MG63 (cell line): Measurements from ENCODE around the gene EGFR. TPM values are rescaled to one million over a fixed set of nuclear protein-coding genes. Genes with fewer than 3 reads are reported as not detected.
A peak's percentile ranks its signal among the peaks of the same experiment; 100 is the strongest.

Experiments
- DNase-seq: peaks from one replicate; pipeline ENCODE4 v3.0.0-alpha.2; 2020
- H3K27me3 ChIP-seq: fragments of 250-450 bp; sonication (Bioruptor Pico); 2 replicates; pipeline ENCODE4 v1.5.1; 2020; ENCODE audit warnings: mild to moderate bottlenecking, moderate library complexity
- H3K36me3 ChIP-seq: fragments of 250-450 bp; sonication (Bioruptor Pico); 2 replicates; pipeline ENCODE4 v1.5.1; 2020; ENCODE audit warnings: mild to moderate bottlenecking, moderate library complexity
- H3K4me3 ChIP-seq: fragments of 250-450 bp; sonication (Bioruptor Pico); 2 replicates; pipeline ENCODE4 v1.5.1; 2020; ENCODE audit warnings: mild to moderate bottlenecking, moderate library complexity
- H3K9me3 ChIP-seq: fragments of 250-450 bp; sonication (Bioruptor Pico); 2 replicates; pipeline ENCODE4 v1.5.1; 2020; ENCODE audit warnings: mild to moderate bottlenecking, moderate library complexity
- total RNA-seq: library from RNA; depleted of rRNA; stranded (reverse); fragments of >200 nt; shearing (Covaris generic); gene quantifications from 2 replicates; pipeline ENCODE4 v1.2.3, GENCODE V29; 2014; ENCODE audit warnings: low replicate concordance; rRNA removed

EGFR gene
- 20.3 and 21.0 TPM in 2 replicates for total RNA-seq

- no peaks in the 10 kb centered on the region for H3K27me3 ChIP-seq
- H3K4me3 ChIP-seq = peak within 1 kb of the TSS; percentile 84
- DNase-seq = peak; percentile 85
These were observed at the start of gene EGFR for GRCh38 chr7:55018361-55019190. TSS of gene EGFR (plus strand) at chr7:55019017. CDS start at chr7:55019278, 261 bp downstream.

DNA sequence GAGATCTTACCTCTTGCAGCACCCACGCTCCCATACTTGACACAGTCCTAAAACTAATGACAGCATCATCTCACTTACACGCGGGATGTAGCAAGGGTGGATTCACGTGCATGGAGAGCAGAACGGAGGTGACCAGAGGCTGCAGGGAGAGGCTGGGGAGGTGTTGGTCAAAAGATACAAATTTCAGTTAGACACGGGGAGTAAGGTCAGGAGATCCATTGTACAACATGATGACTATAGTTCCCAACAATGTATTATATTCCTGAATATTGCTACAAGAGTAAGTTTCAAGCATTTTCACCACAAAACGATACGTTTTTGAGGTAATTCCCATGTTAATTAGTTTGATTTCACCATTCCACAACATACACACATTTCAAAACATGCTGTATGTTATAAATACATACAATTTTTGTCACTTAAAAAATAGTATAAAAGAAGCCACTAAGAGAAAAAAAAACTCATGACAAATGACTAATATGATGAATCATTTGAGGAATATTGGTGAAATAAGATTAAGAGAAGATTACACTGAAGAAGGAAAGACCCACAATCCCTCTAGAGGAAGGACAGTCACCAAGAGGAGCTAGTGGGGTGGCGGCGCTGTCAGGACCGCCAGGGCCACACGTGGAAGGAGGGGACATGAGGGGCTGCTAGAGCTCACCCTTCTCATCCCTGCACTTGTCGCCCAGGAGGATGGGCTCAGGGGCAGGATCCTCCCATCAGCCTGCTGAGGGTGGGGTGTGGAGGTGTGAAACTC, 49.4 kb upstream of the EGFR start:
- Histone ChIP-seq H3K4me3 (no peak overlapping the region), H3K36me3 (no peaks in the 10 kb centered on the region), H3K9me3 (peaks cover 3% of the 10 kb centered on the region; the same call in 1 of the 2 replicates), H3K27me3 (no peaks in the 10 kb centered on the region)
- DNase-seq = no peak

More at GRCh38 chr7:55018361-55019190, at the start of gene EGFR:
- Histone ChIP-seq H3K36me3 (peaks cover 32% of the 10 kb centered on the region), H3K9me3 (no peaks in the 10 kb centered on the region)

DNA sequence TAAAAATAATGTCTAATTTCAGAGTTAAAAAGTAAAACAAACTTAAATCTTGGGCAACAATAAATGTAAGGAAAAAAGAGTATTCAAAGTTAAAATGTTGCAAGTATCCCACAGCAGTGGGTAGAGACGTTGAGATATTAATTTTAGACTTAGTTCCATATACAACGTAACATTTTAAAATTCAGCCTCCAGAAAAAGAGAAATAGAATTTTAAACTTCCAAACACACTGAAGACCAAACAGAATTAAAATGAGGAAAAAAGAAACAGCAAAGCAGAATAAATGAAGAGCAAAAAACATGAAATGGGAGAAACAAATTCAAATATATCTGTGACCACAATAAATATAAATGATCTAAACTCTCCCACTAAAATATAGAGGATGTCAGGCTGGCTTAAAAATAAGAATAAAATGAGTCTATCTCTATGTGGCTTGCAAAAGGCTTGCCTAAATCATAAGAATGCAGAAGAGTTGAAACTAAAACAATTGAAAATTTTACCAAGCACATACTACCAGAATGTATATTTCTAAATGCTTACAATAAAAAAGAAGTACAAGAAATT, 46.0 kb upstream of the EGFR start:
- DNase-seq = no peak
- Histone ChIP-seq H3K9me3 (peaks cover 3% of the 10 kb centered on the region; the same call in 1 of the 2 replicates), H3K4me3 (no peak overlapping the region), H3K36me3 (no peaks in the 10 kb centered on the region), H3K27me3 (no peaks in the 10 kb centered on the region)

DNA sequence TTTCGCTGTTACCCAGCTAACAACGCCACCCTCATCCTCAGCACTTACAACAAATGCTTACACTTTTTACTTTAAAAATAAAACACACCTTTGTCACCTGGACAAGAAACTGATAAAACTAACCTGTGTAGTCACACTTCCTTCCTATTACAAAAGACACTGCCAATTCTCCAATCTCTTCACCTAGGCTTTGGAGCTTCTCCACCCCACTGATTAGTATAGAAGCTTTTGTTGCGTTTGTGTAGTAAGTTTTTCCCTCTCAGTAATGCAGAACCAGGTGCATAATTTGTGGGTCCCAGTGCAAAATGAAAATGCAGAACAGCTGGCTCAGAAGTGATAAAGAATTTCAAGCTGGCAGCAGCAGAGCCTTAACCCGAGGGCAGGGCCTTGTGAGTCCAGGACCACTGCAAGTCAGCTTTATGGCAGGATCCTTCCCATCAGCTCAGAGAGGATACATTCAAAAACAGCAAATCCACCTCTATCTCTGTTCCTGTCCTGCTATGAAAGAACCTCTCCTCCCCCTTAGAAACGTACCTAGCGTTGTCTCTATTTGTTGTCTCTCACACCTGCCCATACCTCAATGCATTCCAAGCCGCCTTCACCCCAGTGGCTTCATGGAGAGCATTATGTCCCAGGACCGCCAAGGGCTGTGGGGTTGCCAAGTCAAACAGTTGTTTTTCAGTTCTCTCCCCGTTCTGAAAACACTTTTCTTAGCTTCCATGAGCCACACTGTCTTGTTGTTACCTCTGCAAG, 40.3 kb upstream of the EGFR start:
- DNase-seq = no peak
- Histone ChIP-seq H3K9me3 (no peaks in the 10 kb centered on the region; the same call in 1 of the 2 replicates), H3K4me3 (no peak overlapping the region), H3K27me3 (no peaks in the 10 kb centered on the region), H3K36me3 (no peaks in the 10 kb centered on the region)

GRCh38 chr7:54980521-54980920, 38.3 kb upstream of the EGFR start:
- no peak overlapping the region for H3K4me3 ChIP-seq
- DNase-seq = no peak
- H3K36me3 ChIP-seq = no peaks in the 10 kb centered on the region
- no peaks in the 10 kb centered on the region for H3K9me3 ChIP-seq
- H3K27me3 ChIP-seq = no peaks in the 10 kb centered on the region

GRCh38 chr7:54981913-54982312, 36.9 kb upstream of the EGFR start:
- Histone ChIP-seq H3K9me3 (no peaks in the 10 kb centered on the region), H3K36me3 (no peaks in the 10 kb centered on the region), H3K27me3 (no peaks in the 10 kb centered on the region), H3K4me3 (no peak overlapping the region)
- no peak for DNase-seq

DNA sequence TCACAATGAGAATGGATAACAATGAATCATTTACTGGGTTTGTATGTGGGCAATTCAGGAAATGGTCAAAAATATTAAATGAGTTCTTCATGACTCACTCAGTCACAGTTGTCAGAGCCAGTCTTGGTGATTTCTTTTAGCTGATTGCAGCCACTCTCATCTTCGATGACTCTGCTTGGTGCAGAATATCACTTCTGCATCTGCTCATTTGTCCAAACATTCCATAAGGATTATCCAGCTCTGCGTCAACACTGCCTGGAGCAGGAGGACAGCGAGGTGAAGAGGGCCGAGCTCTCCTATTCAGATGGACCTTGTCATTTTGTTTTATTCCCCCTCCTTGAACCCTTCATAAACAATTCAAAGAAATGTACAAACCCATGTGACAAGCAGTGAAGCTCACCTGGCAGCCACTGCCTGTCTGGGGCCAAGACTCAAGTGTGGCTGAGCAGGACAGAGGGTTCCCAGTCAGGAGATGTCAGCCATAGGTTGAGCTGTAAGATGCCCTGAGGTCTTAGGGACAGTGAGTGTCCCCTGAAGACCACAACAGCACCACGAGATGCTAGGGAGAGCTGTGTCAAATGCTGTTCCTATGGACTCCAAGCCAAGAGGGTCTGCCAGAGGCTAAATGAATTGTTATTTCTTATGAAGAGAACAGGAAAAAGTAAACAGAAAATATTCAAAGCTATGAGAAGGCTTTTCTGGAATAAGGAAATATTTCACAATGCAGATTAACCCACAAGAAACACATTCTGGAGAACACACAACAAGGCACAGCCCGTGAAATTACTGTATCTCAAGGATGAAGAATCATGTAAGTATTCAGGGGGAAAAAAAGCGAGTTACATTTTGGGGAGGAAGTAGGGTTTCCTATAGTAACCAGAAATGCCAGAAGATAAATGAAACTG, 33.1 kb upstream of the EGFR start:
- DNase-seq = peak; percentile 41
- Histone ChIP-seq H3K27me3 (no peaks in the 10 kb centered on the region), H3K36me3 (no peaks in the 10 kb centered on the region), H3K9me3 (no peaks in the 10 kb centered on the region), H3K4me3 (no peak overlapping the region)

- DNase-seq = no peak
- H3K36me3 ChIP-seq = no peaks in the 10 kb centered on the region
- no peaks in the 10 kb centered on the region for H3K9me3 ChIP-seq
- H3K27me3 ChIP-seq = no peaks in the 10 kb centered on the region
- H3K4me3 ChIP-seq = no peak overlapping the region
These were observed 32.1 kb upstream of the EGFR start for GRCh38 chr7:54986716-54987115.

DNA sequence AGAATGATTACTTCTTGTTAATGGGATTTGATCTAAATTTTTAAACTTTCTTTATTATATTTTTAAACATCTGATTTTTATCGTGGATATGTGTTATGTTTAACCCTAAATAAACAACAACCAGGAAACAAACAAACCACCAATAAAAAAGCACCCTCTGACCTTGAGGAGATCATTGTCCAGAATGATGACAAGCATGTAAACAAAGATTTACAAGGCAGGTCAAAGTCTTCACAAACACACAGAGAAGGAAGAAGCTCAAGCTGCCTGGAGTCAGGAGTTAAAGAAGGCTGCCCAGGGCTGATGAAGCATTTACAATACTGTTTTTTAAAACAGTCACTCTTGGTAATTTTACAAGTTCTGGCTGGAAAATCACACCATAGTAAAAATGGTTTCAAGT, 31.0 kb upstream of the EGFR start:
- no peaks in the 10 kb centered on the region for H3K9me3 ChIP-seq
- H3K36me3 ChIP-seq = no peaks in the 10 kb centered on the region
- H3K27me3 ChIP-seq = no peaks in the 10 kb centered on the region
- H3K4me3 ChIP-seq = no peak overlapping the region
- no peak for DNase-seq

DNA sequence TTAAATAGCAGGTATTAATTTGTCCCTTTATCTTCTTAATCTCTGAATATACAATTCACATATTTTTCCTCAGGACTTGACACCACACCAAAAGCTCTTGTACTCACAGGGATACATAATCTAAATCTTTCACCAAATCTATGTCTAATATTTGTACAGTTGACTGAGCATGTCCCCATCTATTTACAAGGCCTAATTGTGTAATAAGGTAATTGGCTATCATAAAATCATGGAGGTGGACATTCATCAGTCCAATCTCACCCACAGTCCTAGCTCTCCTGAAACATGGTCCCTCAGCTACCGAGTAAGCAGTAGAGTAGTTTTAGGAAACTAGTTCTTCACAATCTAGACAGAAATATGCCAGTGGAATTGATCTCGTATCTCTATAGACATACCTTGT, 30.3 kb upstream of the EGFR start:
- H3K4me3 ChIP-seq = no peak overlapping the region
- DNase-seq = no peak
- H3K9me3 ChIP-seq = no peaks in the 10 kb centered on the region
- H3K36me3 ChIP-seq = no peaks in the 10 kb centered on the region
- no peaks in the 10 kb centered on the region for H3K27me3 ChIP-seq

- no peak overlapping the region for H3K4me3 ChIP-seq
- DNase-seq = no peak
- H3K36me3 ChIP-seq = no peaks in the 10 kb centered on the region
- H3K9me3 ChIP-seq = no peaks in the 10 kb centered on the region
- H3K27me3 ChIP-seq = no peaks in the 10 kb centered on the region
These were observed 29.2 kb upstream of the EGFR start for GRCh38 chr7:54989453-54990225.

DNA sequence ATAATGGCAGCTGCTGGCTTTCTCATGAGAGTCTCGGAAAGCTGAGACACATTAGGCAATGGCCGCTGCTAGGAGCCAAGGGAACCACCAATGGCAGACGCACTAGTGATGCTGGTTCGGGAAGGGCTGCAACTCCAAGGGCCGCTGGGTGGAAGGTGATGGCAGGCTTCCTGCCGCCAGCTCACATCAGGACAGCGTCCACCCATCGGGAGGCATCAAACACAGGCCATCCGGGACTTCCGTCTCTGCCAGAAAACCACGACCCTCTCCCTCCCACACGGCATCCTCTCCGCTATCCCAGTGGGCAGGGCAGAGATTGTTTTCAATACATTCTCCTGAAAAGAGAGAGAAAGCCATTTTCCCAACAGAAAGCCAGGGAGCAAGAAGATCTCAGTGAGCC, 27.5 kb upstream of the EGFR start:
- Histone ChIP-seq H3K27me3 (no peaks in the 10 kb centered on the region), H3K4me3 (no peak overlapping the region), H3K36me3 (no peaks in the 10 kb centered on the region), H3K9me3 (no peaks in the 10 kb centered on the region)
- DNase-seq = no peak

GRCh38 chr7:54992871-54993475, 25.8 kb upstream of the EGFR start:
- no peak overlapping the region for H3K4me3 ChIP-seq
- no peaks in the 10 kb centered on the region for H3K9me3 ChIP-seq
- H3K27me3 ChIP-seq = no peaks in the 10 kb centered on the region
- no peak for DNase-seq
- no peaks in the 10 kb centered on the region for H3K36me3 ChIP-seq

GRCh38 chr7:54995166-54995565, 23.7 kb upstream of the EGFR start:
- Histone ChIP-seq H3K4me3 (no peak overlapping the region), H3K9me3 (no peaks in the 10 kb centered on the region), H3K36me3 (no peaks in the 10 kb centered on the region), H3K27me3 (no peaks in the 10 kb centered on the region)
- no peak for DNase-seq
